Tibial nerve (tissue), 4 donors: ENCODE measurements around the gene CLEC4A. TPM values are rescaled to one million over a fixed set of nuclear protein-coding genes. Genes with fewer than 3 reads are reported as not detected.
A peak's percentile ranks its signal among the peaks of the same experiment; 100 is the strongest.
"Not testable (repeated sequence)": the region's sequence is repeated elsewhere in the genome, so short reads cannot be mapped to it uniquely, and the experiment has no call there.

Experiments used
- DNase-seq, 2 donors: peaks; one replicate each; pipeline ENCODE4 v3.0.0-alpha.2; 2019; ENCODE audit warnings: low spot score in 2 of 2
- H3K27ac ChIP-seq, 4 donors: fragments of 200-600 bp; sonication (generic) in 3 of 4; one replicate each; pipeline ENCODE4 v1.5.1; 2017 to 2019; ENCODE audit warnings: mild to moderate bottlenecking in 1 of 4
- H3K27me3 ChIP-seq, 2 donors: fragments of 200-600 bp; sonication (generic) in 1 of 2; one replicate each; pipeline versions ENCODE4 v1.5.1 to v1.6.0; 2017 to 2019
- H3K36me3 ChIP-seq, 3 donors: fragments of 200-600 bp; sonication (generic); one replicate each; pipeline ENCODE4 v1.5.1; 2018 to 2019
- H3K4me1 ChIP-seq, 4 donors: fragments of 200-600 bp; sonication (generic) in 3 of 4; one replicate each; pipeline ENCODE4 v1.5.1; 2017 to 2019
- H3K4me3 ChIP-seq, 4 donors: fragments of 200-600 bp; sonication (generic) in 3 of 4; one replicate each; pipeline ENCODE4 v1.5.1; 2017 to 2019; ENCODE audit warnings: mild to moderate bottlenecking in 1 of 4, moderate library complexity in 1 of 4
- H3K9me3 ChIP-seq, 4 donors: fragments of 200-600 bp; sonication (generic) in 3 of 4; one replicate each; pipeline ENCODE4 v1.5.1; 2017 to 2019
- EP300 ChIP-seq, 2 donors: sonication (generic); formaldehyde crosslinking; IDR thresholded peaks; one replicate each; pipeline ENCODE4 v1.6.1; 2017; ENCODE audit warnings: antibody characterized with exemption in 2 of 2, mild to moderate bottlenecking in 1 of 2
- POLR2A ChIP-seq, 2 donors: fragments of 450-650 bp; IDR thresholded peaks; one replicate each; pipeline ENCODE4 v1.6.1; 2017; ENCODE audit warnings: antibody characterized with exemption in 2 of 2, mild to moderate bottlenecking in 2 of 2, moderate library complexity in 2 of 2
- WGBS, 2 donors: methylation state at CpG; one replicate each; pipeline ENCODE4 v1.1.5; 2018; 5-methylcytosine and 5-hydroxymethylcytosine counted together
- total RNA-seq, 4 donors: library from RNA; depleted of rRNA; stranded (reverse); fragments of >200 nt; gene quantifications; one replicate each; pipeline ENCODE4 v1.1.0, GENCODE V29; 2016
- TF ChIP-seq, protein P1 (sequence below), 5 experiments: fragments of 200-600 bp in 3 of 5; fragments of 450-650 bp in 2 of 5; sonication (generic) in 3 of 5; IDR thresholded peaks; one replicate each; pipeline ENCODE4 v1.5.1; 2016 to 2019; ENCODE audit warnings: antibody characterized with exemption in 5 of 5, mild to moderate bottlenecking in 3 of 5, moderate library complexity in 2 of 5

Gene CLEC4A
- total RNA-seq, 4 donors from 2014 or later: 2.2 to 7.9 (median 5.8) TPM

DNA sequence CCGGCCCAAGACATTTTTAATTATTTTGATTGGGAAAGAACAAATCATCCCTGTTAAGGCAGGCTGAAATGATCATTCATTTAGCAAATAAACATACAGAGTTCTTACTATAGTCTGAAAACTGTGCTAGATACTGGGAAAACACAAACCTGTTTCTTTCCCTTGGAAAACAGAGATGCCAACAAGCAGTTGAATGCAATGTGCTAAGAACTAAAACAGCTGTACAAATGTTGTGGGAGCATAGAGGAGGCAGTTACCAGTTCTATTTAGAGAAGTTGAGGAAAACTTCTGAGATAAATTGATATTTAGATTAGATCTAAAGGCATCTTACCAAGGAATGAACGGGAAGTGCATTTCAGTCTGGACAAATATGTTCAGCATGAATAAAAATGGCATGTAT is 44.5 kb upstream of the CLEC4A start:
- DNase-seq: no peak
- TF ChIP-seq EP300 (IDR thresholded peaks at IDR 0.05) (no peak), POLR2A (IDR thresholded peaks at IDR 0.05) (no peak)
- TF ChIP-seq, protein P1, sequence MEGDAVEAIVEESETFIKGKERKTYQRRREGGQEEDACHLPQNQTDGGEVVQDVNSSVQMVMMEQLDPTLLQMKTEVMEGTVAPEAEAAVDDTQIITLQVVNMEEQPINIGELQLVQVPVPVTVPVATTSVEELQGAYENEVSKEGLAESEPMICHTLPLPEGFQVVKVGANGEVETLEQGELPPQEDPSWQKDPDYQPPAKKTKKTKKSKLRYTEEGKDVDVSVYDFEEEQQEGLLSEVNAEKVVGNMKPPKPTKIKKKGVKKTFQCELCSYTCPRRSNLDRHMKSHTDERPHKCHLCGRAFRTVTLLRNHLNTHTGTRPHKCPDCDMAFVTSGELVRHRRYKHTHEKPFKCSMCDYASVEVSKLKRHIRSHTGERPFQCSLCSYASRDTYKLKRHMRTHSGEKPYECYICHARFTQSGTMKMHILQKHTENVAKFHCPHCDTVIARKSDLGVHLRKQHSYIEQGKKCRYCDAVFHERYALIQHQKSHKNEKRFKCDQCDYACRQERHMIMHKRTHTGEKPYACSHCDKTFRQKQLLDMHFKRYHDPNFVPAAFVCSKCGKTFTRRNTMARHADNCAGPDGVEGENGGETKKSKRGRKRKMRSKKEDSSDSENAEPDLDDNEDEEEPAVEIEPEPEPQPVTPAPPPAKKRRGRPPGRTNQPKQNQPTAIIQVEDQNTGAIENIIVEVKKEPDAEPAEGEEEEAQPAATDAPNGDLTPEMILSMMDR (IDR thresholded peaks at IDR 0.05): no peak
- no peak overlapping the region for H3K4me3 ChIP-seq
- no peaks in the 10 kb centered on the region for H3K9me3 ChIP-seq
- 73 to 78% methylated on average over 2 of the region's 2 CpGs for WGBS, 2 donors
- H3K27ac ChIP-seq: no peak overlapping the region
- H3K4me1 ChIP-seq: peaks cover 0 to 35% (median 14%) of the 10 kb centered on the region in 4 donors
- H3K27me3 ChIP-seq: no peaks in the 10 kb centered on the region
- no peaks in the 10 kb centered on the region for H3K36me3 ChIP-seq

DNA sequence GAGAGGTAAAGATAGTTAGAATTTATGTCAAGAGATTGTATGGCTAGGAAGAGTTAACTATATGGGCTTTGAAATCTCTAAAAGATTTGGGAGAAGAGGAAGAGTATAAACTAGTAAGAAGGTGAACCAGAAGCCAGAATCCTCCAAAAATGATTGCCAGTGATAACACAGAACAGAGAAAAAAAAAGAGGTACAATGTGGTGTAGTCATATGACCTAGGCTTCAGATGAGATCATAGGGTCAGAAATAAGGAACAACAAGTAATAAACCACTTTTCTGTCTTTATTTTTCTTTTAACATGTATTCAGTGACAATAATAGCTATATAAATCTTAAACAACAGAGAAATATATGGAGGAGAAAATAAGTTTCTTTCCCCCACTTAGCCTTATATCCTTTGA is 43.3 kb upstream of the CLEC4A start:
- Histone ChIP-seq H3K4me1 (peaks cover 0 to 45% (median 17%) of the 10 kb centered on the region in 4 donors), H3K9me3 (no peaks in the 10 kb centered on the region), H3K27ac (peak overlapping the region in 3 of 4 donors; percentile 6 to 92 (median 51)), H3K27me3 (no peaks in the 10 kb centered on the region), H3K4me3 (no peak overlapping the region), H3K36me3 (no peaks in the 10 kb centered on the region)
- no peak for DNase-seq
- peak in 1 of 2 donors; percentile 28 for TF ChIP-seq EP300 (IDR thresholded peaks at IDR 0.05)
- no peak for TF ChIP-seq POLR2A (IDR thresholded peaks at IDR 0.05)

DNA sequence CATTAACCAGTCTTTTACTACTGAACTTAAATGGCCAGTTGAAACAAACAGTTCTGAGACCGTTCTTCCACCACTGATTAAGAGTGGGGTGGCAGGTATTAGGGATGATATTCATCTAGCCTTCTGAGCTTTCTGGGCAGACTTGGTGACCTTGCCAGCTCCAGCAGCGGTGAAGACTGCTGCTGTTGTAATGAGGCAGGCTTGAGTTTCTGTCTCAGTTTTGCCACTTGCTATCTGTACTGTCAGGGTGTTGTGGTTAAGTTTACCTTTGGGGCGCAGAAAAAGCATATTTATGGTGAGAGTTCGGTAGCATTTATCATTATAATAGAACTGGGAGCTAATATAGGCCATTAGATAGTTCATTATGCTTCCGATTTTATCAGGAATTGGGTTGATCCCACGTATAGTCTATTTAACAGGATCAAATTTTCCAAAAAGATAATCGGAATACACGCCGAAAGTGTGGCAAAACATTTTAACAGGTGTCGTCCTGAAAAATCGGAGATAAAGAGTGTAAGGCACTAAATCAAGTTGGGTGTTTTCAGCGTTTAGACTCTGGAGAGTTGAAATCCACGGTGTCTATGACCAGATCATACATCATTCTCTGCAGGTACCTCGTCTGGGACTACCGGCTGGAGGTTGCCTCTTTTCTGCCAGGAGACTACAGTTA is 42.0 kb upstream of the CLEC4A start:
- WGBS, 2 donors: 2% methylated on average over 15 of the region's 15 CpGs
- peak in 1 of 2 donors; percentile 16 for DNase-seq
- H3K4me1 ChIP-seq: peaks cover 0 to 46% (median 17%) of the 10 kb centered on the region in 4 donors
- H3K27me3 ChIP-seq: no peaks in the 10 kb centered on the region
- H3K36me3 ChIP-seq: peaks cover 0 to 3% (median 0%) of the 10 kb centered on the region in 3 donors
- H3K4me3 ChIP-seq: peak overlapping the region; percentile 61 to 97 (median 92)
- no peak for TF ChIP-seq EP300 (IDR thresholded peaks at IDR 0.05)
- TF ChIP-seq POLR2A (IDR thresholded peaks at IDR 0.05): no peak
- TF ChIP-seq, protein P1 (IDR thresholded peaks at IDR 0.05): no peak
- no peaks in the 10 kb centered on the region for H3K9me3 ChIP-seq
- peak overlapping the region; percentile 92 to 98 (median 96) for H3K27ac ChIP-seq

DNA sequence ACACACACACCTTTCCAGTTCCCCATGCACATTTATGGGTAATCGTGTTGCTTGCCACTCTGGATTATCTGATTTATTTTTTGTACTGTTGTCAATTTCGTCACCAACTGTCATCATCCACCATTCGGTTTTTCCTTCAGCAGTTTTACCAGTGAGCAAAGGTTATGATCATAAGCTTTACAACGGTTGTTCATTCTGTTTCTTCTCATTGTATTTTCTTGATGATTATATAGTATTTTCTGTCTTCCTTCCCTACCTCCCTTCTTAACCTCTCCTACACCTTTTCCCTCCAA is 40.7 kb upstream of the CLEC4A start:
- Histone ChIP-seq H3K27ac (peak overlapping the region; percentile 92 to 98 (median 96)), H3K4me3 (peak overlapping the region; percentile 61 to 97 (median 92)), H3K4me1 (peaks cover 0 to 58% (median 17%) of the 10 kb centered on the region in 4 donors), H3K27me3 (no peaks in the 10 kb centered on the region), H3K36me3 (peaks cover 0 to 7% (median 0%) of the 10 kb centered on the region in 3 donors), H3K9me3 (no peaks in the 10 kb centered on the region)
- no peak for DNase-seq
- 4 to 5% methylated on average over 4 of the region's 4 CpGs for WGBS, 2 donors
- no peak for TF ChIP-seq EP300 (IDR thresholded peaks at IDR 0.05)
- no peak for TF ChIP-seq POLR2A (IDR thresholded peaks at IDR 0.05)
- TF ChIP-seq, protein P1 (IDR thresholded peaks at IDR 0.05): no peak

DNA sequence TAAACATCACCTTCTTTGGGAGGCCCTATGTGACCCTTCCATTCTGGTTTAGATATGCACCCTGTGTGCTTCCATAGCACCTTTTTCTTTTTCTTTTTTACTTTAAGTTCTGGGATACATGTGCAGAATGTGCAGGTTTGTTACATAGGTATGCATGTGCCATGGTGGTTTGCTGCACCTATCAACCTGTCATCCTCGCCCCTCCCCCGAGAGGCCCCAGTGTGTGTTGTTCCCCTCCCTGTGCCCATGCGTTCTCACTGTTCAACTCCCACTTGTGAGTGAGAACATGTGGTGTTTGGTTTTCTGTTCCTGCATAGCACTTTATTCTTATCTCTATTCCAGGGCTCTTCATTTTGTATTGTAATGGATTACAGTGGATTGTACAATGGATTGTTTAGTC is 39.1 kb upstream of the CLEC4A start:
- not testable (repeated sequence) for H3K27me3 ChIP-seq, H3K4me3 ChIP-seq, H3K27ac ChIP-seq, DNase-seq, H3K9me3 ChIP-seq
- Histone ChIP-seq H3K36me3 (peaks cover 0 to 12% (median 0%) of the 10 kb centered on the region in 3 donors), H3K4me1 (peaks cover 0 to 65% (median 18%) of the 10 kb centered on the region in 4 donors)
- 66 to 74% methylated on average over 3 of the region's 3 CpGs for WGBS, 2 donors

DNA sequence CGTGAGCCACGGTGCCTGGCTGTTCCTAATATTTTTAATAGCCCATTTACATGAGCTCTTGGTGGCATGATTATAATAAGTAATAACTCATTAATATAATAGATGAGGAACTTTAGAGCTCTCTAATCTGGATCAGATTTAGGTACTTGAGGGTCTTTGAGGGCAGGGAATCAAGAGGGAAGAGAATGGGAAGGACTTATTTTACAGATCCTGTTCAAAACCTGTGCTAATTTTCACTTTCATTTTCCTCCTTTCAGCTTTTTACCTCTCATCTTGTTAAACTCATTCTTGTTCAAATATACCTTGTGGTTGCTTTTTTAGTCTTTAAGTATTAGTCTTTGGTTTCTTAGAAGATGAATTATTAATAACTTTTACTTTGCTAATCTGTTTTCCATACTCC is 35.8 kb upstream of the CLEC4A start:
- Histone ChIP-seq H3K4me1 (peaks cover 0 to 46% (median 12%) of the 10 kb centered on the region in 4 donors), H3K9me3 (no peaks in the 10 kb centered on the region), H3K36me3 (peaks cover 0 to 45% (median 14%) of the 10 kb centered on the region in 3 donors), H3K4me3 (no peak overlapping the region), H3K27ac (peak overlapping the region in 1 of 4 donors; percentile 13), H3K27me3 (no peaks in the 10 kb centered on the region)
- DNase-seq: no peak
- TF ChIP-seq, protein P1 (IDR thresholded peaks at IDR 0.05): no peak
- TF ChIP-seq POLR2A (IDR thresholded peaks at IDR 0.05) (no peak), EP300 (IDR thresholded peaks at IDR 0.05) (no peak)
- 82 to 91% methylated on average over 2 of the region's 2 CpGs for WGBS, 2 donors
